Suprapubic skin (tissue), 4 donors: ENCODE data around the gene SPATS2L.

ENCODE experiments used
- CTCF ChIP-seq, 2 donors: fragments of 200-600 bp in 1 of 2; fragments of 450-650 bp in 1 of 2; sonication (generic) in 1 of 2; IDR thresholded peaks; one replicate each; pipeline ENCODE4 v1.5.1; 2016 to 2019; ENCODE audit warnings: antibody characterized with exemption in 2 of 2, mild to moderate bottlenecking in 1 of 2, moderate library complexity in 1 of 2
- POLR2A ChIP-seq, 2 donors: fragments of 450-650 bp; IDR thresholded peaks; one replicate each; pipeline ENCODE4 v1.6.1; 2017; ENCODE audit warnings: antibody characterized with exemption in 2 of 2, mild to moderate bottlenecking in 2 of 2, moderate library complexity in 2 of 2
- POLR2AphosphoS5 ChIP-seq, 3 donors: sonication (generic); formaldehyde crosslinking; IDR thresholded peaks; one replicate each; pipeline ENCODE4 v1.6.1; 2017; ENCODE audit warnings: antibody characterized with exemption in 3 of 3

DNA sequence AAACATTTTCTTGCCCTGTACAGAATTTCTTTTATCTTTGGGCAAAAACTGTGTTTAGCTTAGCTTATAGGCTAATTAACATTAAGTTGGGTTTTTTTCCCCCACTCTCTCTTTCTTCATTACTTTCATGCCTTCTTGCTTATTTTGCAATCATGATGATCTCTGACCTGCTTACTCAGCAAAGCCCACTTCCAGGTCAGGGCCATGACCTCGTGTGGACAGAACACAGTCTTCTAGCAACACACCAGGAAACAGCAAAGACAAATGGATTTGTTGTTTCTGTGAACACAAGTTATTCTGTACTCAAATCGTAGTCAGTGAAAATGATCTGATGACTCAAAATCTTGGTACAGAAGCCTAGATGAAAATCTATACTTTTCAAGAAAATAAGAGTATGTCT lies 60.7 kb downstream of the SPATS2L start:
- TF ChIP-seq CTCF (IDR thresholded peaks at IDR 0.05) (no peak), POLR2AphosphoS5 (IDR thresholded peaks at IDR 0.05) (no peak), POLR2A (IDR thresholded peaks at IDR 0.05) (no peak)
